Measurements from ENCODE around the gene OPRD1.
"Not testable (repeated sequence)": the region's sequence is repeated elsewhere in the genome, so short reads cannot be mapped to it uniquely, and the experiment has no call there.

The OPRD1 gene

DNA sequence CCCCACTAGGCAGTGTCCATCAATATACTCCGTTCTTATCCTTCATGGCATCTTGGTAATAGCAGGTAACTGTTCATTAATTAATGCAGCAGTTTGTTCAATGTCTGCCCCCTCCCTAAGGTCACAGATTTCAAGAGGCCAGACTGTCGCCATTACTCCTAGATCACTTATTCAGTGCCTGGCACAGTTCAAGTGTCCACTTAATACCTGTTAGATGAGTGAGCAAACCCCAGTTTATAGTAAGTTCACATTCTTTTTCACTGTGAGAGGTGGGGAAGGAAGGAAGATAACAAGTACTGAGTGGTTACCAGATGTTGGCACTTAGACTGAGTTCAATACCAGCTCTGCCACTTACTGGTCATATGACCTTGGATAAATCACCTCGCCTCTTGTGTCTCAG is 36.4 kb downstream of the OPRD1 start:
- no peak for DNase-seq

DNA sequence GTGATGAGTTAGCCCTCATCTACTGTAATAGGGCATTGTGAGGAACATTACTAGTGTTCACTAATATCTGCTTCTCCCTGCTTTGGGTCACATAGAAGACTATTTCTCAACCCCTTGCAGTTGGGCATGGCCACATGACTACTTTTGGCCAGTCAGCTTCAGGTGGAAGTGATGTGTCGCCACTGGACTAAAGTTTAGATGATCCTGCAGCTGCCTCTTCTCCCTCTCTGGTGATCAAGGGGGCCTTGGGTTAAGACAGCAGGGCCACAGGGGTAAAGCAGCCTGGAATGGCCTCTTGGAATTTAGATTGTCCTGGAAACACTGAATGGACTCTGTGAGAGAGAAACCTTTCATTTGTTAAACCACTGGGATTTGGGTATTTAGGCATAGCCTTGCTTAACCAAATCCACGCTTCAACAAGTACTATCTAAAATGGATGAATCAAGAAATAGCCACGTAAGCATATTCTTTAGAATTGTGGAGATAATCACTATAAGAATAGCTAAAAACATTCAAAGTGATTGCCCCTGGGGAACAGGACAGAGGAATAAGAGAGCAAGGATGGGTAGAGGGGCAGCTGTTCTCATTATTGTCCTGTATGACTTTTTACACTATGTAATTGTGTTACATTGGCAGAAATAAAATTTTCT is 41.2 kb downstream of the OPRD1 start:
- no peak for DNase-seq

DNA sequence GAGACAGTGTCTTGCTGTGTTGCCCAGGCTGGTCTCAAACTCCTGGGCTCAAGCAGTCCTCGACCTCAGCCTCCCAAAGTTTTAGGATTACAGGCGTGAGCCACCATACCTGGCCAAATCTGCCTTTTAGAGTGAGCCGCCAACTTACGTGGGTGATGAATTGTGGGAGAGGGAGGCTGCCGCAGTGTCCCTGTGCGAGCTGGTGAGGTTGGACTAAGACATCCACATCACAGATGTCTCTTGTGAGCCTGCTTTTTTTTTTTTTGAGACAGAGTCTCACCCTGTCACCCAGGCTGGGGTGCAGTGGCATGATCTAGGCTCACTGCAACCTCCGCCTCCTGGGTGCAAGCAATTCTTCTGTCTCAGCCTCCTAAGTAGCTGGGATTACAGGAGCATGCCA is 42.4 kb downstream of the OPRD1 start:
- DNase-seq, result not testable (repeated sequence)

DNA sequence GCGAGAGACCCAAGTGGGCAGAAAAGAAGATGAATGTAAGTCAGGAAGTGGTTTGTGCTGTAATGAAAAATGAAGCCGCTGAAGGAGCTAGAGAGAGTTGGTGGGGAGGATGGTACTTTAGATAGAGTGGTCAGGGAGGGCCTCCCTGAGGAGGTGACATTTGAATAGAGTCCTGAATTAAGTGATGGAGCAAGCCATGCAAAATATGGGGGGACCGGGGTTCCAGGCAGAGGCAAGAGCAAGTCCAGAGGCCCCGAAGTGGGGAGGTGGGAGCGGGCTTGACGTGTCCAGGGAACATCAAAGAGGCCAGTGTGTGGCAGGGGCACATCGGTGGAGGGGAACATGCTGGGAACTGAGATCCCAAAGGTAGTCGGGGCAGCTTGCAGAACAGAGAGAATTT is 43.1 kb downstream of the OPRD1 start:
- no peak for DNase-seq

DNA sequence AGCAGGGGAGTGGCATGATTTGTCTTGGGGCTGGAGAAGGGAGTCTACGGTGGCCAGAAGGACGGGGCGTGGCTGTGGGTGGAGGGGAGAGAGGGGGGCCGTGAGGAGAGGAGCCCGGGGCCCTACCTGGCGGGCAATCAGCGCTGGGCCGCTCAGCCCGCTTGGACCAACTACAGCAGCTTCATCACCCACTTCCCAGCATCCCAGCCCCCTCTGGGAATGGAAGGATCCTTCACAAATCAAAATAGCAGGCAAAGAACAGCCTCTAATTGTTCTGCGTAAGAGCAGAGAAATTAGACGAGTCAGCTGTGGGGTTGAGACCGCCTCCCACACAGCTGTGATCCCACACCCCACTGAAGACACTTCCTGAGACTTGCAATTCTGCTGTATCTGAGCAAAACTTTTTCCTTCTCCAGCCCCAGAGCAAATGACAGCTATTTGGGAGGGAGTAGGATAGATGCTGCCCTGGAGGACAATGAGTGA is 43.5 kb downstream of the OPRD1 start:
- DNase-seq, result no peak

DNA sequence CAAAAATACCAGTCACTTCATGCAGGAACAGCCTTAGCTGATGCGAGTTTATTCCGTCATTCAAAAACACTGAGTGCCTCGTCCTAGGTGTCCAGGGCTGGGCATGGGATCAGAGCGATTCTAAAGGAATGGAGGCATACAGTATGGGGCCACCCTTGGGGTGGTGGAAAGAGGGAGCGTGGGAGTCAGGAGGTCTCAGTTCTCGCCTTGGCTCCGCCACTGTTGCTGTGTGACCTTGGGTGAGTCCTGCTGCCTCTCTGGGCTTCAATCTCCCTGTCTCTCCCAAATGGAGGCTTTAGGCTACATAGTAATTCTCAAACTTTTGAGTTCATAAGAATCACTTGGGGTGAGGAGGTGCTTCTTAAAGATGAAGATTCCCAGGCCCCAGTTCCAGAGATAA is 44.0 kb downstream of the OPRD1 start:
- no peak for DNase-seq

DNA sequence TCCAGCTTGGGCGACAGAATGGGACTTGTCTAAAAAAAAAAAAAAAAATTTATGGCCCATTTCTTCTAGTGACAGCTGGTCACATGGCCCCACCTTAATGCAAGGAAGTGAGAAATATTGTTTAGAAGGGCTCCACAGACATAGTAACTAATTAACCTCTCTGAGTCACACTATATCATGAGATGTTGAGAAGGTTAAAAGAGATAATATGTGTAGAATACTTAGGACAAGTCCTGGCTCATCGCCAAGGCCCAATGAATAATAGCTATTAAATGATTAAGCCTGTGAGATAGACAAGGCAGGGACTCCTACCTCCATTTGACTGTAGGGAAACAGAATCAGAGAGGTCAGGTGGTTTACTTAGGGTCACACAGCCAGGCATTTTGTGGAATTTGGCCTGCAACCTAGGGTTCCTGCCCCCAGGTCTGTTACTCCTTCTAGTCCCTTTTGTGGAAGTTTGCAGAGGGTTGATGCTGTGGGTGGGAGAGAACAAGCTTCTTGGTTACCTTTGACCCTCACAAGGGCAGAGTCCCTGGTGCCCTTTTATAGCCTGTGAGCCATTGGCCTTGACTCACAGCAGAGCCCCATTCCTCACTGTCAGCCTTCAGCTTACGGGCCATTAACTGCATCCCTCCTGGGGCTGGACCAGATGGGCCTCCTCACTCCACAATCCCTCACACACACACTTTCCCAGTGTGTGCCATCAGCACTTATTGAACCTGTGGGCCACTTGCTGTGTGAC is 48.5 kb downstream of the OPRD1 start:
- no peak for DNase-seq

DNA sequence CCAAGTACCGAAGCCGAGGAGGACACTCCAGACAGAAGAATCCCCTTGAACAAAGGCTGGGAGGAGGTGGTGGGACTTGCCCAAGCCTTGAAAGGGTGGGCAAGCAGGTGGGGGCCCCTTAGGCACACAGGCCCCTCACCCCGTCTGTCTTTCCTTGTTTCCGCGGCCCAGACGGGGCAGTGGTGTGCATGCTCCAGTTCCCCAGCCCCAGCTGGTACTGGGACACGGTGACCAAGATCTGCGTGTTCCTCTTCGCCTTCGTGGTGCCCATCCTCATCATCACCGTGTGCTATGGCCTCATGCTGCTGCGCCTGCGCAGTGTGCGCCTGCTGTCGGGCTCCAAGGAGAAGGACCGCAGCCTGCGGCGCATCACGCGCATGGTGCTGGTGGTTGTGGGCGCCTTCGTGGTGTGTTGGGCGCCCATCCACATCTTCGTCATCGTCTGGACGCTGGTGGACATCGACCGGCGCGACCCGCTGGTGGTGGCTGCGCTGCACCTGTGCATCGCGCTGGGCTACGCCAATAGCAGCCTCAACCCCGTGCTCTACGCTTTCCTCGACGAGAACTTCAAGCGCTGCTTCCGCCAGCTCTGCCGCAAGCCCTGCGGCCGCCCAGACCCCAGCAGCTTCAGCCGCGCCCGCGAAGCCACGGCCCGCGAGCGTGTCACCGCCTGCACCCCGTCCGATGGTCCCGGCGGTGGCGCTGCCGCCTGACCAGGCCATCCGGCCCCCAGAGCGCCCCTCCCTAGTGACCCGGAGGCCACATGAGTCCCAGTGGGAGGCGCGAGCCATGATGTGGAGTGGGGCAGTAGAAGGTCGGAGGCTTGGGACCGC is 50.8 kb downstream of the OPRD1 start:
- no peak for DNase-seq

DNA sequence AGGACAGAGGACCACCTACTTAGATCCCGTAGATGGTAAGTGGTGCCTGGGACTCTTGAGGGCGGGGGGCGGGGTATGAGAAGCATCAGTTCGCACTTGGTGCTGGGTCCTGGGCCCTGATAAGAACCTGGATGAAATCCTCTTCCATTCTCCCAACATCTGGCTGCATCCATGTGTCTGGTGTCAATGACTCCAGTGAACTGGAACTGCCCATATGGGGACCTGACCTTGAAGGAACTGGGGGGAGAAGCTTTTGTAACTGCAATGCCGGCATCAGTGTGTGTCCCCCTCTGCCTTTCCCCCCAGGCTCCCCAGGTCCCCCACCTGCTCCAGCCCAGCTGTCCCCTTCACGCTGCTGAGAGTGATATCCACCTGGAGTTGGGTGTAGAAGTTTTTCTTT is 52.7 kb downstream of the OPRD1 start:
- DNase-seq, result no peak

DNA sequence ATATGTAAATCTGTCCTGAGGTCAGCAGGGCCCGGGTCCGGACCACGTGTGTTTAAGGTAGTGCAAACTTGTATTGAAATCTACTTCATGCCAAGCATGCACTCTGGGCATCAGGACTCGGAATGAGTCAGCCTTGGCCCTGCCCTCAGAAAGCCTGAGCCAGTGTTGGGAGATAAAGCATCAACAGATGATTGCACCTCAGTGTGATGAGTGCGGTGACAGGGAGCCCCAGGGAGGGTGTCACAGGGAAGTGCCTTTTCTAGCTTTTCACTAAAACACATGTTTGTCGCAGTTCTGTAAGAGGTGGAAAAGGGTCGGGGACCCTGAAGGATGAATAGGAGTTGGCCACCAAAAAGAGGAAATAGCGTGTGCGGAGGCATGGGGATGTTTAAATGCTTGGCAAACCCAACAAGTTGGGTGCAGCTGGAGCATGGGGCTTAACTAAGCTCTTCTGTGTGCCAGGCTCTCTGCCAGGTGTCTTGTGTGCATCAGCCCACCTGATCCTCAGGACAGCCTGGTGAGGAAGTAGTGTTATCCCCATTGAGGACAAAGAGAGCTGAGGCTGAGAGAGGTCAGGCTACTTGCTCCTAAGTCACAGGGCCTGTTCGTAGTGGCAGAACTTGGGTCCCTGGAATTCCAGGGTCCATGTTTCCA is 54.2 kb downstream of the OPRD1 start:
- no peak for DNase-seq

DNA sequence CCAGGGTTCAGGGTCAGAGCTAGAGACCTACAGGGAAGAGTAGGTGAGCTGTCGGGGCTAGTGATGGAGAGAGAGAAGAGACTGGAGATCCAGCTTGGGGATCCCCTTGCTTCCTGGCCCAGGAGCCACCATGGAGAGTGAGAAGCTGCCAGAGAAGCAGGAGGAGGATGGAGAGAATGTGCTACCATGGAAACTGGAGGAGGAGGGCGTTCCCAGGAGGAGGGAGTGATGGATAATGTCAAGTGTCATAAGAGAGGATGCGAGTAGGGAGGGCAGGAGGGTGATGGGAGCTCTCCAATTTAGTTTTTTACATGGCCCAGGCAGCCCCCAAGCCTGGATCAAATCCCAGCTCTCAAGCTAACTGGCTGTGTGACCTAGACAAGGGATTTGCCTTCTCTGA is 55.9 kb downstream of the OPRD1 start:
- DNase-seq, result no peak

DNA sequence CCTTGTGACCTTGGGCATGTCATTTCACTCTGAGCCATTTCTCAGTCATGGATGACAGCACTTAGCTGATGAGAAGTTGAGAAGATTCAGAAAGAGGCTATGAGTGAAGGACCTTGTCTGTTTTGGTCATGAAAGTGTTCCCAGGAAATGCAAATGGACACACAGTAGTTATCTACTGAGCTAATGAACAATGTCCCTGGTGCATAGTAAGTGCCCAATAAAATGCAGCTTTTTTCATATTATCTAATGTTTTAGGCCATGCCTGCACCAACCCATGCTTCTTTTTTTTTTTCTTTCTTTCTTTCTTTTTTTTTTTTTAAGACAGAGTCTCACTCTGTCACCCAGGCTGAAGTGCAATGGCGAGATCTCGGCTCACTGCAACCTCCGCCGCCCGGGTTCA is 58.0 kb downstream of the OPRD1 start:
- no peak for DNase-seq

DNA sequence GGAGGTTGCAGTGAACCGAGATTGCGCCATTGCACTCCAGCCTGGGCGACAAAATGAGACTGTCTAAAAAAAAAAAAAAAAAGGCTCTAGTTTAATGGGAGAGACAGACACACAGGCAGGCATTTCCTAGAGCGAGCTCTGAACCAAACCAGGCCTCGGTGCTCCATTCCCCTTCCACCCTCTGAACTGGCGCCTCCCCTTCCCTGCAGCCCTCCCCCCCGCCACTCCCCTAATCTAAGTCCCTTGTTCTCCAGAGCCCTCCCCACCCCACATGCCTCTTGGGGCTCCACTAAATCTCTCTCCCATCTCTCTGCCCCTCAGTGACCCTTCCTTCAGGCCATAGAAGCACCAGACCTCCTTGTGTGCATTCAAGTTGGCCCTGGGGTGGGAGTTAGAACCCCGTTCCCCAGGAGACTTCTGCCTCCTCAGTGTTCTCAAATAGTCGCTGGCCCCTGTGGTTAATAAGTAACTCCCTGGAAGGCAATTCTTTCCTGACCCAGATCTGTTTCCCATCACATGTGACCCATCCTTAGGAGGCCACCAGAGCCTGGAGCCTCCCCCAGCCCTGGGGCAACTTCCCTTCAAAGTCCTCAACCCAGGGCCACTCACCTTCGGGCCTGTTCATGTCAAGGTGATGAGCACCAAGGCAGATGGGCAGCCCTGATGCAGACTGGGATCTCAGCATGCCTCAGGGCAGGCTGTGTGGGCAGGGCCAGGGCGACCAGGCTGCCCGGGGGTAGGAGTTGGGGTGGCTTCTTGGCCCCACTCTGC is 59.8 kb downstream of the OPRD1 start:
- no peak for DNase-seq

DNA sequence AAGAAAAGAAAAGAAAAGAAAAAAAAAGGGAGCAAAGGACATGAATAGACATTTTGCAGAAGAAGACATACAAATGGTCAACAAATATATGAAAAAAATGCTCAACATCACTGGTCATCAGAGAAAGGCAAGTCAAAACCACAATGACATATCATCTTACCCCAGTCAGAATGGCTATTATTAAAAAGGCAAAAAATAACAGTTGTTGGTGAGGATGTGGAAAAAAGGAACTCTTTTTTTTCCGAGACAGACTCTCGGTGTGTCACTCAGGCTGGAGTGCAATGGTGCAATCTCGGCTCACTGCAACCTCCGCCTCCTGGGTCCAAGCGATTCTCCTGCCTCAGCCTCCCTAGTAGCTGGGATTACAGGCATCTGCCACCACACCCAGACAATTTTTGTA is 63.2 kb downstream of the OPRD1 start:
- not testable (repeated sequence) for DNase-seq

DNA sequence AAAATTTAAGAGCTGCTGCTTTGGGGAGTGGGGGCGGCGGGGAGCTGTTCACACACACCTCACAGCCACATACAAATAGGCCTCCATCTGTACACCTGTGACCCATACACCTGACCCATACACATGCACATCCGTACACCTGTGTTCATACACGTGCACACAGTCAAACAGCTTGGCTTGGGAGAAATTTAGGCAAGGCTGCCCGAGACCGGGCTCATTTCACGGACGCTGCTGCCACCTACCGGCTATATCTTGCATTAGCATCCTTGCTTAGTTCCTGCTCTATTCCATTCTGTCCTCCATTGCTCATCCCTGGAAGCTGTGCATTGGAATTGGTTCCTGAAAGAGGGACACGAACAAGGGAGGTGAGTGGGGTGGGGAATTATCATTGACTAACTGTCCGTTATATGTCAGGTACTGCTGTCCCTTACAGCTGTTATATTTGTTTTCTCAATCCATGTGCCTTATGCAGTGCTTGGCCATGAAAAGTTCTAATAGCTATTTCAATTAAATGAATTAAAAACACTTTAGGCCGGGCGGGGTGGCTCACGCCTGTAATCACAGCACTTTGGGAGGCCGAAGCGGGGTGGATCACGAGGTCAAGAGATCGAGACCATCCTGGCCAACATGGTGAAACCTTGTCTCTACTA is 65.3 kb downstream of the OPRD1 start:
- peak; percentile 81 for DNase-seq

DNA sequence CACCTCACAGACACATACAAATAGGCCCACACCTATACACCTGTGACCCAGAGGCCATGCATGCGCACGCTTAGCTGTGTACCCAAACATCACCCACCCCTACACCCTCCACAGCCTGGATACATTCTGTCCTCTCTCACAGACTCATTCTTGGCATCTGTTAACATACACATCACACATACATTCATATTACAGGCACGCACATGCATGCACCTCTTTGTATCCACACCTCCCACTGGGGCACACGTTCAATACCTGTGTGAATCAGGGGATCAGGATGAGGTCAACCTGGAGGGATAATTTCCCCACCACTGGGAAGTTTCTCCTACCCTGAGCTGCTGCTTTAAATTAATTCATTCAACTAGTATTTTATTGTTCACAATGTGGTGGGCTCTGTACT is 66.8 kb downstream of the OPRD1 start:
- DNase-seq, result no peak

DNA sequence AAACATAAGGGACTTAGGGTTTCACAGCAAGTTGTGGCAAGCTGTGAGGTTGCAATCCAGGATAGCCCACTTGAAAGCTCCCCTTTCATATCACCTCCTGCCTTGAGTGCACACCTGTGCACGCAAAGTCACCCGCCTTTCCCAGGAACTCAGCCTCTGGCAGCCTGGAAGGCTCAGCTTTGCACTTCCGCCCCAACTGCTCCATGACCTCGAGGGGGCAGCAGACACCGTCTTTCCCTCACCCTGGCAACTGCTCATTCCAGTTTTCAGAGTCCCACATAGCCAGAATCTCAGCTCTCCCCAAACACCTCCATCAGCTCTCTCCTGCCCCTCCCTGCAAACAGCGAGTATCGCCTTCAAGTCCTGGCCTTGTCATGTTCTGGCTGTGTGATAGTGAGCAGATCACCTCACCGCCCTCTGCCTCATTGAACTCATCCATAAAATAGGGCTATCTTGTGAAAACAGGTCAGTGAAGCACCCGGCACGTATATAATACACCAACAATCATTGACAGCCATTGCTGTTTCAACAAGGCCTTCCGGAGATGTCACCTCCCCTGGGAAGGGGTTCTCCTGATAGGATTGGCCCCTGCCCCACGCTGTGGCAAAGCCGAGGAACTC is 70.1 kb downstream of the OPRD1 start:
- peak; percentile 86 for DNase-seq

DNA sequence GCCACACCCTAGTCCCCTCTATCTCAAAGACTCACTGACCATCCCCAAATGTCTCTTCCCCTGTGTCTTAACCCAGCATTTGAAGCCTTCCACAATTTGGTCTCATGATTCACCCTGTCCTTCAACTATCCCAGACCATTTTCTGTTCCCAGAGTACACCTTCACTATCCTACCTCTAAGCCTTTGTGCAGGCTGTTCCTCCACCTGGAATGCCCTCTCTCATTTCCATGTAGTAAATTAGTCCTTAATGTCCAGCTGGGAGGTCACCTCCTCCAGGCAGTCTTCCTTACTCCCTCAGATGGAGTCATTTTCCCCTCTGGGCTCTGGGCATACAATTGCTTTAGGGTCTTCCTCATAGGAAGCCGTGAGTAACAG is 71.3 kb downstream of the OPRD1 start:
- DNase-seq, result no peak

DNA sequence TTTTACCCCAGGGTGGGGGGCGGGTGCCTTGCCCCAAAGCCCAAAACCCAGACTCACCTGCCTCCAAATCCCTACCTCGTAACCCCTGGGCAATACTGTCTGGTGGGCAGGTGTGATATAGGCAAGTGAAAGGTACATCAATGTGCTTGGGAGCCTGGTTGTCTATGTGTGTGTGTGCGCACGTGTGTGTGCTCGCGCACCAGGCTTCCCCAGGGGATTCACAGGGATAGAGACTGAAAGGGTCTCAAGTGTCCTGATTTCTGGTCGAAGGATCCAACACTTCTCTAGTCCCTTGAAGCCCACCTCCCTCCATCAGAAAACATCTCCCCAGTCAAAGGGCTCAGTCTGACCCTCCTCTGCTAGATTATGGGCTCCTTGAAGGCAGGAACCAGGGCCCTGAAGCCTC is 73.5 kb downstream of the OPRD1 start:
- DNase-seq, result peak; percentile 9

DNA sequence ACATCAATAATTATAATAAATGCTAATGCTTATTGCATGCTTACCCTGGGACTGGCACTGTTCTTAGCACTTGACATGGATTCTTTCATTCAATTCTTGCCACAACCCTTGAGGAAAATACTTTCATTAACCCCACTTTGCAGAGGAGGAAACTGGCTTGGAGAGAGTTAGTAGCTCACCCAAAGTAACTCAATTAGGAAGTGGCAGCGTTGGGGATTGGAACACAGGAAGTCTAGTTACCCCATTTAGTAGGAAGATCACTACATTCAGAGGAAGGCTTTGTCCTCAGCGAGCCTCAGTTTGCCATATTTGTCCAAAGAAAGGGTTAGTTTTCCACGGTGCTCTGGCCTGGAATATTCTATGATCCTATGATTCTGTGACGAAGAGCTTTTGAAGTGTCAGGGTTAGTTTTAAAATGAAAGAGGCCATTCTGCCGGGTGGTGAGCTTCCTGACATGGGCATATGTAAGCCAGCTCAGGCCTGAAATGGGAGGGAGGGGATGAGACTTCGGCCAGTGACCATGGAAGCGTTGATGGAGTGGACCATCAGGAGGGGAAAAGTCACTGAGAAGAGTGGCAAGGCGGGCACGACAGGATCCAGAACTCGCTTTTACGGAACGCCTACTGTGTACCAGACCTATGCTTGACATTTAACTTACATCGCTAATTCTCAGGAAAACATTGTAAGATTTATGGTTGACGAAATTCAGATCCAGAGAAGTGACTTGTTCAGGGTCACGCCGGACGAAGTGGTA is 74.2 kb downstream of the OPRD1 start:
- DNase-seq, result no peak

Measured in stimulated activated CD4-positive, alpha-beta T cell treated with anti-CD3 and anti-CD28 coated beads, Interleukin-4, amount 100 ng/mL, for 24 hours (primary cell).